Hepatic stellate cell (primary cell): ENCODE results near the gene ZBTB20.
A peak's percentile ranks its signal among the peaks of the same experiment; 100 is the strongest.

ENCODE experiments used
- DNase-seq: peaks from one replicate; pipeline ENCODE4 v3.0.0; 2011; ENCODE audit warnings: low spot score

The ZBTB20 gene

GRCh38 chr3:114471478-114471877 is 675.6 kb downstream of the ZBTB20 start:
- DNase-seq, result no peak

GRCh38 chr3:114469070-114469469 is 678.0 kb downstream of the ZBTB20 start:
- no peak for DNase-seq

GRCh38 chr3:114466816-114467215 is 680.3 kb downstream of the ZBTB20 start:
- no peak for DNase-seq

GRCh38 chr3:114466251-114466650 is 680.8 kb downstream of the ZBTB20 start:
- DNase-seq, result no peak

- DNase-seq, result no peak
Measured at GRCh38 chr3:114464548-114464947, 682.5 kb downstream of the ZBTB20 start.

- DNase-seq, result no peak
Measured at GRCh38 chr3:114462750-114463149, 684.3 kb downstream of the ZBTB20 start.

GRCh38 chr3:114460459-114460858 is 686.6 kb downstream of the ZBTB20 start:
- no peak for DNase-seq

- no peak for DNase-seq
Measured at GRCh38 chr3:114456742-114457141, 690.3 kb downstream of the ZBTB20 start.

- no peak for DNase-seq
Measured at GRCh38 chr3:114455432-114455831, 691.7 kb downstream of the ZBTB20 start.

- no peak for DNase-seq
Measured at GRCh38 chr3:114454551-114455251, 692.4 kb downstream of the ZBTB20 start.

- DNase-seq, result no peak
Measured at GRCh38 chr3:114453361-114453780, 693.7 kb downstream of the ZBTB20 start.

- no peak for DNase-seq
Measured at GRCh38 chr3:114452937-114453336, 694.2 kb downstream of the ZBTB20 start.

GRCh38 chr3:114452256-114452655 is 694.8 kb downstream of the ZBTB20 start:
- no peak for DNase-seq

- no peak for DNase-seq
Measured at GRCh38 chr3:114451561-114452018, 695.5 kb downstream of the ZBTB20 start.

GRCh38 chr3:114451051-114451451 is 696.0 kb downstream of the ZBTB20 start:
- DNase-seq, result no peak

- no peak for DNase-seq
Measured at GRCh38 chr3:114450008-114450596, 697.0 kb downstream of the ZBTB20 start.

- DNase-seq, result no peak
Measured at GRCh38 chr3:114449271-114450007, 697.6 kb downstream of the ZBTB20 start.

- DNase-seq, result no peak
Measured at GRCh38 chr3:114447950-114448479, 699.1 kb downstream of the ZBTB20 start.

- no peak for DNase-seq
Measured at GRCh38 chr3:114447545-114447944, 699.5 kb downstream of the ZBTB20 start.

GRCh38 chr3:114446600-114446999 is 700.5 kb downstream of the ZBTB20 start:
- no peak for DNase-seq

- DNase-seq, result no peak
Measured at GRCh38 chr3:114445233-114445632, 701.9 kb downstream of the ZBTB20 start.

- no peak for DNase-seq
Measured at GRCh38 chr3:114444216-114444615, 702.9 kb downstream of the ZBTB20 start.

GRCh38 chr3:114442246-114442645 is 704.8 kb downstream of the ZBTB20 start:
- DNase-seq, result peak; percentile 14
